DMS 273 treated with DMSO at 0.1 percent for 48 hours (cell line): Measurements from ENCODE around the gene PRSS16.

ENCODE experiments used
- DNase-seq: peaks from one replicate; lab custom pipeline; 2025; lab: John Stamatoyannopoulos, UW

PRSS16 gene

GRCh38 chr6:27283279-27283678, 35.8 kb downstream of the PRSS16 start:
- no peak for DNase-seq

GRCh38 chr6:27286141-27286540, 38.6 kb downstream of the PRSS16 start:
- no peak for DNase-seq

GRCh38 chr6:27287751-27288135, 40.2 kb downstream of the PRSS16 start:
- DNase-seq = no peak

- peak; percentile 29 for DNase-seq
These were observed 40.9 kb downstream of the PRSS16 start for GRCh38 chr6:27288136-27289044.

DNA sequence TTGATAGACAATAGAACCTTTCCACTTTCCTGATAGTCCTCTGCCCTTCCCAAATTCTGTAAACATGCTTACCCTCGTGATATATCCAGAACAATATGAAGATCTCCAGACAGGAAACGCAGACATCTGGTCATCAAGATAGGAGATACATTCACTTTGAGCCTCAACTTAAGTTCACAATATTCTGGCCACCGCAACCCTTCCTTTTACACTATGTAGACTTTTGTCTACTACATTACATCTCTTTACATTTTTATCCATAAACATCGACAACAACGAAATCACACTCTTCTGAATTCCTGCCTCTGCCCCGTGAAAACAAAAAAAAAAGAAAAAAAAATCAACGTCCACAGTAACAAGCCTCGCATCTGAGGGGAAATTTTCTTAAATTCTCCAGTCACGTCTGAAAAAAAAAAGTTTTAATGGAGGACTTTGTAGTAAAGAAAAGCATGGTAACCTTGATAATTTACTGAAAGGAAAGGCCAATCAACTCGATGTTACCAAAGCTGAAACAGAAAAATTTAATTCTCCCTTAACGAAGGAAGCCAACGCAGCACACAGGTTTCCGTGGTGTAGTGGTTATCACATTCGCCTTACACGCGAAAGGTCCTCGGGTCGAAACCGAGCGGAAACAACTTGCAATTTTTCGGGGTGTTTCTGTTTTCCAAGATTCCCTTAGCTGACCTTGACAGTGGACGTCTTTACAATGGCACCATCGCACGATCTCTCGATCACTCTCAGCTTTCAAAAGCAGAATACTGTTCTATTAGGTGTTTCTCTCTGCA, 42.8 kb downstream of the PRSS16 start:
- peak; percentile 33 for DNase-seq

- no peak for DNase-seq
These were observed 43.3 kb downstream of the PRSS16 start for GRCh38 chr6:27290850-27291208.

DNA sequence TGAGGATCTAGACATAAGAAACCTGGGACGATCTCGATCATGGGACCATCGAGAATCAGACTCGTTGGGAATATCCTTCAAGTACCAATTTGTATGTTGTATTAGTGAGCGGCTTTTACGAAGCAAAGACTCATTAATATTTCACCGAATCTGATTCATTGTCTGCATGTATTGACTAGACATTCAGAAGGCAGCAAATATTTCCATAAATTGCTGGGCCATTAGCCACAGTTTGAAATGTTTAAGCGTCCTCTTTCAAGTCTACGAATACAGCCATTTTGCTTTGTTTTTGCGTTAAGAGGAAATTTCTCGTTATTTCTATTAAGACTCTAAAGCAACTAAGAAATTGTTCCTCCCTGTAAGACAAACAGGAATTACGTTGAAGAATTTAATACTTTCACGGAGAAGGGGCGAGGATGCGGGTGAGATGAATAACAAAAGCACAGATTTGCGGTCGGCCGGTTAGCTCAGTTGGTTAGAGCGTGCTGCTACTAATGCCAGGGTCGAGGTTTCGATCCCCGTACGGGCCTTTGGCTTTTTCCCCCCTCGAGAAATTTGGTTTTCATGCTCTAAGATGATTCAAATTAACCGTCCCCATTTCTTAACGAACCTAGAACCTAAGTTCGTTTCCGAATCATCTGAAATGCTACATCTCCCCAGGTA, 46.1 kb downstream of the PRSS16 start:
- peak; percentile 53 for DNase-seq

DNA sequence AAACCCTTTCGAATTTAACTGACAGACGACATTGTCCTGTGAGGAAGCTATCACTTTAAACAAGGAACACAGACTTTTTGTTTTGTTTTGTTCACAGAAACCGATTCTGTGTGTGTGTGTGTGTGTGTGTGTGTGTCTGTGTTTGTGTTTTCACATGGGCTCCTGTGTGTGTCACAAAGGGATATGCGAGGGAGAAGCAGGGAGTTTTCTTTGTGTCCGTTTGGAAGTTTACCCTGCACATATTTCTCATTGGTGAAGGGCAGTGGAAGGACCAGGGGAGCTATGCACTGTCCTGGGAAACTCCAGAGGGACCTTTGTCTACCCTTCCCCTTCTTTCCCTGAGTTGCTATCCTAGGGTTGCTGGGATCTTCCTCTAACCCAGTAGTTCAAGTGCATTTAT, 46.9 kb downstream of the PRSS16 start:
- DNase-seq = no peak

GRCh38 chr6:27295301-27296079, 48.0 kb downstream of the PRSS16 start:
- DNase-seq = peak; percentile 80

DNA sequence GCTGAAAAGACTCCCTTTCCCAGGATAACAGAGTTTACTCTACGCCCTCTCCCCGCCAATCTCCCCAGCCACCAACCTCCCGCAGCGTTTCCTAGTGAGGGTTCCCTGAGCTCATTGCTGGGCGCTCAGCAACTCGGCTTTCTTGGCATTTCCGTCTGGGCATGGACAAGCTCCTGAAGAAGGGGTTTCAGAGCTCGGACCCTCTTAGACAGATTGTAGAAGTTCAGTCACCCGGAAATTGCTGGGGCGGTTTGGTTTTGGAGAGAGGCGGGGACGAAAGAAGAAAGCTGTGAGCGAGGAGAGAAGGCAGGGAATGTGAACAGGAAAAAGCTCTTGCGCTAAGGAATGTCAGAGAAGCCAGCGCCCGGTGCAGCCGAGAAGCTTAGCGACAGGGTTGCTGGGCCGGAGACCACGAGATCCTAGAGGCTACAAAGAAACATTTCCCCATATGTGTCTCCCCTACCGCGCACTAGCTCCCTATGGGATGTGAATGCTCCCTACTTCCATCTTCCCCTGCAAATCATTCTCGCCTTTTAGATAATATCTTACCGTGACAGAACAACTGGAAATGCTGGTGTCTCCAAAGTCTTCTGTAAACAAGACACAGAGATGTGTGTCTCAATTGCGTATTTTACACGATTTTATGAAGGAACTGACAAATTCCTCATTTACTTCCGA, 48.7 kb downstream of the PRSS16 start:
- DNase-seq = peak; percentile 37

DNA sequence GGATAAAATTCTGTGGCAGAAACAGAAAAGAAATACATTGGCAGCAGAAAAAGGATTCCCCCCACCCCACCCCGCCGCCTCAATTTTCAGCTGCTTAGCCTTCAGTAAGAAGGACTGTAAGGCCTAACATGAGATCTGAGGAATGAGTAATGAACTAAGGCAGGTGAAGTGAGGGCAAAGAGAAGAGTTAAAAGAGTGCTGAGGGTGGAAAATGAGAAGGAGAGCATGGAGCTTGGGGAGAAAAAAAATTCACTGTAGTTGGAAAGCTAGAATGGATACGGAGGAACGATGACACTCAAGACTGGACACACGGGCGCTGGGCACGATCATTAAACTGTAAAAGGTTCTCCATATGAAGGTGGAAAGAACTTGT, 50.0 kb downstream of the PRSS16 start:
- DNase-seq = no peak

DNA sequence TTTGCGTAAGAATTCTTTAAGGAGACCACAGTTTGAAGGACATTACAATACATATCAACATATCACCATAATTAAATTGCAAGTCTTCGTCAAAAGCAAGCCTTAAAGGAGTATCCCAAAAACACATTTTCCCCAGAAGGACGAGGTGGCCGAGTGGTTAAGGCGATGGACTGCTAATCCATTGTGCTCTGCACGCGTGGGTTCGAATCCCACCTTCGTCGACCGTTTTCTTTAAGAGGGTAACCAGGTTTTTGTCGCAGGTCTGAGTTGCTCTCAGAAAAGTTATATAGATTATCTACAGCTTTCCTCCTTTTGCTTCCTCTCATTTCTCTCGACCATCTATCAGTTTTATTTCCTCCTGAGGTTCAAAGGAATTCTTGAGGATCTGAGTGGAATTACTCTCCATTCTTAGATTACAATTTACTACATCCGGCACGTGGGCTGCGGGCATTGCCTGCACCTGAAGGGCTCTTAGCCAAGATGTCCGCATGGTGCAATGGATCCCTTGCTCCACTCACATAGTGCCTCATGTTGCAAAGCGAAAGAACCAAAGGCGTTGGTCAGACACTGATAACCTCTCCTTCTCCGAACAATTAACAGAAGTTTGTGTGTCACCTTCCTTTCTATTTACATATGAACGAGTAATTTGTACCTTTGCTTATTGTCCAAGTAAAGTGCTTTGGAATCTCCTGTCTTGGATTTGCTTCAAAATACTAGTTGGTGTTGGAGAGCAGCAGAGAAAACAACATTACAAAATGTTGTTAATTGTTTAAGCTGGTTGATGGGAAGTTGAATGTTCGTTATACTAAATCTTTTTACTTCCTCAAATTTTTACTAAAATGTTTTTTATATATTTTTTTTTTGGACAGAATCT, 50.6 kb downstream of the PRSS16 start:
- DNase-seq = peak; percentile 66

DNA sequence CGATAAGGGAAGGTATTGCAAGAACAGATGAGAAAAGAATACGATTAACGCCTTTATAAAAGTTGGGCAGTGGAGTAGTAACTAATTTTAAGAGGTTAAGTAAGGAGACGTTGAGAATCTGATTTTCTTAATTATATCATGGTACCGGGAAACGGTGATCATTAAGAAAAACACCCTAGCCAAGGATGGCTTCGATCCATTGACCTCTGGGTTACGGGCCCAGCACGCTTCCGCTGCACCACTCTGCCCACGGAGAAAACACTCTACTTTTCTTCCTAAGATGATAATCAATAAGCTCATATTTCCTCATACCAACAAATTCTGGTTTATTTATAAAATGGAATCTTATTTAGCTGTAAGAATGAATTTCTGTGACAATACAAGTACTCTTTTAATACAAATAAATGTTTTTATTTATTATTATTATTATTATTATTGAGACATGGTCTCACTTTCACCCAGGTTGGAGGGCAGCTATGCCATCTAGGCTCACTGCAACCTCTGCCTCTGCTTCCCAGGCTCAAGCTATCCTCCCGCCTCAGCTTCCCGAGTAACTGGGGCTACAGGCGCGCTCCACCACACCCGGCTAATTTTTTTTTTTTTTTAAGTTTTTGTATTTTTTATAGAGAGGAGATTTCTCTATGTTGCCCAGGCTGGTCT, 56.2 kb downstream of the PRSS16 start:
- DNase-seq = no peak
